ELR (cell line): ENCODE results near the gene TRIM63.

ENCODE experiments used
- DNase-seq: peaks from one replicate; pipeline ENCODE4 v3.0.0-alpha.2; 2015; ENCODE audit warnings: low read depth

TRIM63 gene

GRCh38 chr1:26016953-26017545 is 50.4 kb downstream of the TRIM63 start:
- no peak for DNase-seq

GRCh38 chr1:26016258-26016952 is 51.0 kb downstream of the TRIM63 start:
- DNase-seq, result no peak

GRCh38 chr1:26015358-26015757 is 52.1 kb downstream of the TRIM63 start:
- no peak for DNase-seq

GRCh38 chr1:26014179-26014578 is 53.3 kb downstream of the TRIM63 start:
- no peak for DNase-seq

GRCh38 chr1:26012864-26013263 is 54.6 kb downstream of the TRIM63 start:
- DNase-seq, result no peak

GRCh38 chr1:26010825-26011224 is 56.6 kb downstream of the TRIM63 start:
- no peak for DNase-seq

GRCh38 chr1:26009796-26010447 is 57.5 kb downstream of the TRIM63 start:
- peak; percentile 52 for DNase-seq

GRCh38 chr1:26006710-26007109 is 60.7 kb downstream of the TRIM63 start:
- no peak for DNase-seq

GRCh38 chr1:26005434-26006105 is 61.9 kb downstream of the TRIM63 start:
- no peak for DNase-seq

GRCh38 chr1:26003756-26004155 is 63.7 kb downstream of the TRIM63 start:
- no peak for DNase-seq

- no peak for DNase-seq
Measured at GRCh38 chr1:26003262-26003661, 64.2 kb downstream of the TRIM63 start.
